Kidney epithelial cell (primary cell): ENCODE measurements around the gene PRICKLE4. TPM values are rescaled to one million over a fixed set of nuclear protein-coding genes. Genes with fewer than 3 reads are reported as not detected.

Source experiments
- DNase-seq: peaks from one replicate; pipeline ENCODE4 v3.0.0-alpha.2; 2010; ENCODE audit warnings: low read depth
- H3K27me3 ChIP-seq: 2 replicates; pipeline ENCODE4 v1.6.0; 2011; ENCODE audit warnings: low read length; ENCODE audit not compliant: control insufficient read depth, insufficient read depth
- H3K36me3 ChIP-seq: 2 replicates; pipeline ENCODE4 v1.5.1; 2011; ENCODE audit warnings: low read length; ENCODE audit not compliant: control insufficient read depth, insufficient read depth
- H3K4me3 ChIP-seq: 2 replicates; pipeline ENCODE4 v1.5.1; 2011; ENCODE audit warnings: low read depth, mild to moderate bottlenecking, control low read depth, low read length
- total RNA-seq: library from RNA; depleted of rRNA; stranded (reverse); fragments of >200 nt; gene quantifications from 2 replicates; pipeline ENCODE4 v1.2.3, GENCODE V29; 2015
- TF ChIP-seq, protein P1 (sequence below): IDR thresholded peaks from 2 replicates; pipeline ENCODE4 v1.5.1; 2011; ENCODE audit warnings: mild to moderate bottlenecking, moderate library complexity, low read length, control low read depth, inconsistent platforms; ENCODE audit not compliant: insufficient read depth, poor library complexity, severe bottlenecking

The PRICKLE4 gene
- total RNA-seq, 1 donor from 2014 or later: not detected

DNA sequence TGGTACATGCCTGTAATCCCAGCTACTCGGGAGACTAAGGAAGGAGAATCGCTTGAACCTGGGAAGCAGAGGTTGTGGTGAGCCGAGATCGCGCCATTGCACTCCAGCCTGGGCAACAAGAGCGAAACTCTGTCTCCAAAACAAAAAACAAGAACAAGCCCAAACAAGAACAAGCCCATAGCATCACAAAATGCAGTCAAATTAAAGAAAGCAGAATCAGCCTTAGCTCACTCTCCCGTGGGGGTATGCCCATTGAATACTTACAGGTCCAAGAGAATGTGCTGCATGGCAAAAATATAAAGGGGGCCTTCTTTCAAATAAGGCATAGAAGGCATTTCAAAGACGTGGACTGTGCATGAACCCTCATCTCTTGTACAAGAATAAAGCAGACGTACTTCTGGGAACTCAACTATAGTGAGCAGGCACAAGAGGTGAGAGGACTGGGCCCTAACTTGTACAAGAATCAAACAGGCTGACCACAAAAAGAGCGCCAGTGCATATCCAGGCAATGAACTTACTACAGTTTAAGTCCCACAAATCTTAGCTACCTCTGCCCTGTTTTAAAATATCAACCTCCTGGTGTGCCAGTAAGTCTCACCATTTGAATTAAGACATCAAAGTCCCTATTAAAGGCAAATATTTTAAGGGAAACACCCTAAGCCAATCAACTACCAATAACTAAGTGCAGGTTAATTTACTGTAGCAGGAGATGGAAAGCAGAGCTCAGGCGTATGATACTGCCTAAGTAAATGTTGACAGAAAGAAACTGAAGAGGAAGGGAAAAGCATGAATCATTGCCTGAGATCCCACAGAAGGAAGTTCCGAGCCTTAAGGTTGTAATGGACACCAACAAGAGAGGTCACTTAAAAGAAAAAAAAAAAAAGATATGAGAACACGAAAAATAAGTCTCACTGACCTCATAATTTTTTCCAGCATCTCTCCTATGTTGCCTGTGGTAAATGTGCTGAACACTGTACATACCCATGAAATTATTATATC, 44.3 kb downstream of the PRICKLE4 start:
- Histone ChIP-seq H3K27me3 (no peaks in the 10 kb centered on the region), H3K4me3 (no peak overlapping the region), H3K36me3 (no peaks in the 10 kb centered on the region)
- peak; percentile 18 for DNase-seq
- TF ChIP-seq, protein P1, sequence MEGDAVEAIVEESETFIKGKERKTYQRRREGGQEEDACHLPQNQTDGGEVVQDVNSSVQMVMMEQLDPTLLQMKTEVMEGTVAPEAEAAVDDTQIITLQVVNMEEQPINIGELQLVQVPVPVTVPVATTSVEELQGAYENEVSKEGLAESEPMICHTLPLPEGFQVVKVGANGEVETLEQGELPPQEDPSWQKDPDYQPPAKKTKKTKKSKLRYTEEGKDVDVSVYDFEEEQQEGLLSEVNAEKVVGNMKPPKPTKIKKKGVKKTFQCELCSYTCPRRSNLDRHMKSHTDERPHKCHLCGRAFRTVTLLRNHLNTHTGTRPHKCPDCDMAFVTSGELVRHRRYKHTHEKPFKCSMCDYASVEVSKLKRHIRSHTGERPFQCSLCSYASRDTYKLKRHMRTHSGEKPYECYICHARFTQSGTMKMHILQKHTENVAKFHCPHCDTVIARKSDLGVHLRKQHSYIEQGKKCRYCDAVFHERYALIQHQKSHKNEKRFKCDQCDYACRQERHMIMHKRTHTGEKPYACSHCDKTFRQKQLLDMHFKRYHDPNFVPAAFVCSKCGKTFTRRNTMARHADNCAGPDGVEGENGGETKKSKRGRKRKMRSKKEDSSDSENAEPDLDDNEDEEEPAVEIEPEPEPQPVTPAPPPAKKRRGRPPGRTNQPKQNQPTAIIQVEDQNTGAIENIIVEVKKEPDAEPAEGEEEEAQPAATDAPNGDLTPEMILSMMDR: no peak

DNA sequence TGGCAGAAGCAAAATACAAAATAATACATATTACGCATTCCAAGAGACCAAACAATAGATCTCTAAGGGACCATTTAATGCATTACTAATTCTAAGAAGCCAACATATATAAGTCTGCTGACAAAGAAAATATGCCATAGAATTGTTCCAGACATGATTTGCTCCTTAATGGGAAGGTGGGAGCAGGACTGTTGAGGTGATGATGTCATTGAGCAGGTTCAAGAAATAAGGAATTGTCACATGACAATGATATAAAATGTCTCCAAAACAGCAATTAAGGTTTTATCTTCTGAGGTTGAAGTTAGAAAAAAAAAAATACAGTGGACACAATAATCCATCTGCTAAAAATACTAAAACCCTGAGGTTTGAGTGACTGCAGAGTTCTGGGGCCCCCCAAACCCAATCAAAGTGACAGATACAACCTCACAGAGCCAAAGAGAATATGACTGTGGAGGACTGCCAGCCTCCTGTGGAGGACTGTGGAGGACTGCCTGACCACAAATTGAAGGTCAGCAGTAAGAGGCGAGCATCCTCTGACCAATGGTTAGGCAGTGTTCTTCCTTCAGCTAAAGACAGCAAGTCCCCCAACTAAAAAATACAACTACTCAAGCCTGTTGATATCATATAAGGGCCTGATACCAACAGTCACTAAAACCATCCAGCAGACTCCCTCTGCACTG, 45.9 kb downstream of the PRICKLE4 start:
- H3K27me3 ChIP-seq: no peaks in the 10 kb centered on the region
- no peak for DNase-seq
- no peak overlapping the region for H3K4me3 ChIP-seq
- H3K36me3 ChIP-seq: no peaks in the 10 kb centered on the region
- TF ChIP-seq, protein P1: no peak

DNA sequence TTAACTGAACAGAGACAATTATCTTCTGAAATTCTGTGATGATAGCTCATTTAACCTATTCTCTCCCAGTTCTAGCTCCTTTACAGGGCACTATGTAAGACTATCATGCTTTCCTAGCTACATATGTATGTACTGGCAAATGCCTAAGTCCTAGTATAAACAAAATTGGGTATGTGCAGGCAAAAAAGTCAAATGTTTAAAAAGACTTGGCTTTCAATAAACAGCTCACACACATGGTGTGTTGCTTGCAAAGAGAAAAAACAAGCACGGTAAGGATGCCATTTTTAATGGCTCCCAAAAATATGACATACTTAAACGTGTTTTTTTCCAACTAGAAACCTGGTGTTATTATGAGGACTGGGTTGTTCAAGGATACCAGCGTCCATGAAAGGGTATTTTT, 51.7 kb downstream of the PRICKLE4 start:
- TF ChIP-seq, protein P1: no peak
- no peak for DNase-seq
- H3K27me3 ChIP-seq: no peaks in the 10 kb centered on the region
- no peak overlapping the region for H3K4me3 ChIP-seq
- no peaks in the 10 kb centered on the region for H3K36me3 ChIP-seq

DNA sequence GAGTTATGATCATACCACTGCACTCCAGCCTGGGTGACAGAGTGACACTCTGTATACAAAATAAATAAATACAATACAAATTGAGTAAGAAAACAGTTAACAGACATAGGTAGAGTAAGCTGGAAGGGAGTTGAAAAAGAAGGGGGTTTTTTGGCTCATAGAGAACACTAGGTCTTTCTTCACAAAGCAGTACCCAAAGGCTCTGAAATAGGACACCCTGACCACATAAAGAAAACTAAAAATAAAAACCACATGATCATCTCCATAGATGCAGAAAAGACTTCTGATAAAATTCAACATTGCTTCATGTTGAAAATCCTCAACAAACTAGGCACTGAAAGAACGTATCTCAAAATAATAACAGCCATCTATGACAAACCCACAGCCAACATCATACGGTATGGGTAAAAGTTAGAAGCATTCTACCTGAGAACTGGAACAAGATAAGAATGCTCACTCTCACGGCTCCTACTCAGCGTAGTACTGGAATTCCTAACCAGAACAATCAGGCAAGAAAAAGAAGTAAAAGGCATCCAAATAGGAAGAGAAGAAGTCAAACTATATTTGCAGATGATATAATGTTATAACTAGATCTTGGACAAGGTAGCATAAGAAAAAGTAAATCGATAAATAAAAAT, 55.6 kb downstream of the PRICKLE4 start:
- TF ChIP-seq, protein P1: no peak
- no peaks in the 10 kb centered on the region for H3K27me3 ChIP-seq
- no peak overlapping the region for H3K4me3 ChIP-seq
- no peak for DNase-seq
- no peaks in the 10 kb centered on the region for H3K36me3 ChIP-seq

DNA sequence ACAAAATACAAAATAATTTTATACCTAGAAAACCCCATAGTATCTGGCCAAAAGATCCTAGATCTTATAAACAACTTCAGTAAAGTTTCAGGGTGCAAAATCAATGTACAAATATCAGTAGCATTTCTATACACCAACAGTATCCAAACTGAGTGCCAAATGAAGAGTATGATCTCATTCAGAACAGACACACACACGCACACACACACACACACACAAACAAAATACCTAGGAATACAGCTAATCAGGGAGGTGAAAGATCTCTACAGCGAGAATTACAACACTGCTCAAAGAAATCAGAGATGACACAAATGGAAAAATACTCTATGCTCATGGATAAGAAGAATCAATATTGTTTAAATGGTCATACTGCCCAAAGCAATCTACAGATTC, 56.1 kb downstream of the PRICKLE4 start:
- TF ChIP-seq, protein P1: no peak
- no peaks in the 10 kb centered on the region for H3K36me3 ChIP-seq
- no peaks in the 10 kb centered on the region for H3K27me3 ChIP-seq
- DNase-seq: no peak
- H3K4me3 ChIP-seq: no peak overlapping the region

Other genes with a start within 250 kb of the PRICKLE4 start
- 22.4 and 30.3 TPM in 2 replicates for gene FOXP4, start 234.4 kb upstream of the PRICKLE4 start, total RNA-seq
- gene MDFI, start 142.3 kb upstream of the PRICKLE4 start, total RNA-seq: 84.6 and 99.6 TPM in 2 replicates
- 3.8 and 5.1 TPM in 2 replicates for gene TFEB, start 45.2 kb upstream of the PRICKLE4 start, total RNA-seq
- not detected in 2 replicates for gene PGC, start 33.4 kb upstream of the PRICKLE4 start, total RNA-seq
- 2.1 and 4.0 TPM in 2 replicates for gene FRS3, start 882 bp upstream of the PRICKLE4 start, total RNA-seq
- 125 and 143 TPM in 2 replicates for gene TOMM6, start 6.9 kb downstream of the PRICKLE4 start, total RNA-seq
- 1.8 and 2.4 TPM in 2 replicates for gene USP49, start 114.6 kb downstream of the PRICKLE4 start, total RNA-seq
- 21.5 and 25.0 TPM in 2 replicates for gene MED20, start 140.4 kb downstream of the PRICKLE4 start, total RNA-seq
- 16.9 and 22.9 TPM in 2 replicates for gene BYSL, start 140.7 kb downstream of the PRICKLE4 start, total RNA-seq
- gene CCND3, start 161.0 kb downstream of the PRICKLE4 start, total RNA-seq: 23.9 and 29.2 TPM in 2 replicates